ENCODE results near the gene MZT1. TPM values are rescaled to one million over a fixed set of nuclear protein-coding genes. Genes with fewer than 3 reads are reported as not detected.
A peak's percentile ranks its signal among the peaks of the same experiment; 100 is the strongest.
"Not testable (repeated sequence)": the region's sequence is repeated elsewhere in the genome, so short reads cannot be mapped to it uniquely, and the experiment has no call there.

MZT1 gene
- total and polyA plus RNA-seq, 9 of the 15 experiments (the other 6 are each of a cell fraction or from before 2014, with no cell fraction given) = 15.3 to 31.6 (median 24.1) TPM

- peak; percentile 58; the same call in 1 of the 2 replicates for TF ChIP-seq CEBPB (tag; IDR thresholded peaks at IDR 0.05)
- peaks cover 48% of the 10 kb centered on the region for H3K36me3 ChIP-seq (ENCODE audit: control insufficient read depth, insufficient read depth, low read length)
- H3K27me3 ChIP-seq (ENCODE audit: control insufficient read depth in 2 of 2, insufficient read depth in 2 of 2, low read length in 2 of 2); FAIRE-seq; DNase-seq (ENCODE audit: extremely low read depth in 1 of 4, low spot score in 3 of 4); H3K9me1 ChIP-seq (ENCODE audit: control insufficient read depth, insufficient read depth, low read length); H3K9me3 ChIP-seq (replicated peaks; ENCODE audit: control insufficient read depth, insufficient read depth, low read depth, low read length); H4K20me1 ChIP-seq (replicated peaks; ENCODE audit: control insufficient read depth, insufficient read depth, low read length); BruUV-seq (replicated peaks); in situ Hi-C loops (cut with MboI); POLR2A ChIA-PET; H3K4me1 ChIP-seq (replicated peaks in 1 of 2; ENCODE audit: control insufficient read depth in 2 of 2, insufficient read depth in 2 of 2, low read length in 2 of 2); ATAC-seq; CTCF ChIA-PET (ENCODE audit: low intra/inter-chr PET ratio): not testable (repeated sequence)
- peaks cover 92% of the 10 kb centered on the region for H3K79me2 ChIP-seq (ENCODE audit: control insufficient read depth, insufficient read depth, low read length)
- H3K4me3 ChIP-seq = peak overlapping the region; percentile 82
- peak overlapping the region; percentile 93 for H3K4me2 ChIP-seq (ENCODE audit: insufficient read depth, low read length)
- H3K9ac ChIP-seq (ENCODE audit: insufficient read depth in 1 of 2, low read depth in 2 of 2, low read length in 2 of 2) = peak overlapping the region; percentile 86 to 92; a peak in 3 of 4 replicates
- intact Hi-C loops (cut with micrococcal nuclease) = loop anchor here (2.0 kb wide), 1 partner anchor 55 kb away; the partner anchor contains the start of gene DIS3
- WGBS (ENCODE audit: insufficient coverage, low coverage, missing lambda C conversion rate) = 6% methylated on average over 9 of the region's 15 CpGs
- H2AFZ ChIP-seq (ENCODE audit: low read depth, low read length) = 0 out of 2 replicates have a peak overlapping the region, but pooled peaks have one; percentile 17
- H3K27ac ChIP-seq (ENCODE audit: extremely low read depth, low read depth, low read length) = peak overlapping the region; percentile 48; the same call in 2 of the 3 replicates
Measured at GRCh38 chr13:72726185-72726584, 1.2 kb downstream of the MZT1 start.

GRCh38 chr13:72716776-72717175 lies 10.7 kb downstream of the MZT1 start:
- Histone ChIP-seq H3K27ac (ENCODE audit: extremely low read depth, low read depth, low read length) (no peak overlapping the region), H3K27me3 (ENCODE audit: control insufficient read depth in 2 of 2, insufficient read depth in 2 of 2, low read length in 2 of 2) (no peaks in the 10 kb centered on the region), H3K9me1 (ENCODE audit: control insufficient read depth, insufficient read depth, low read length) (no peaks in the 10 kb centered on the region), H2AFZ (ENCODE audit: low read depth, low read length) (no peak overlapping the region), H3K36me3 (ENCODE audit: control insufficient read depth, insufficient read depth, low read length) (peaks cover 78% of the 10 kb centered on the region), H3K9me3 (replicated peaks; ENCODE audit: control insufficient read depth, insufficient read depth, low read depth, low read length) (no peaks in the 10 kb centered on the region), H3K4me3 (no peak overlapping the region), H3K4me2 (ENCODE audit: insufficient read depth, low read length) (no peak overlapping the region), H3K4me1 (replicated peaks in 1 of 2; ENCODE audit: control insufficient read depth in 2 of 2, insufficient read depth in 2 of 2, low read length in 2 of 2) (no peaks in the 10 kb centered on the region), H3K79me2 (ENCODE audit: control insufficient read depth, insufficient read depth, low read length) (peaks cover 65% of the 10 kb centered on the region), H3K9ac (ENCODE audit: insufficient read depth in 1 of 2, low read depth in 2 of 2, low read length in 2 of 2) (no peak overlapping the region), H4K20me1 (replicated peaks; ENCODE audit: control insufficient read depth, insufficient read depth, low read length) (no peaks in the 10 kb centered on the region; the same call in 1 of the 2 replicates)
- FAIRE-seq (no peak), ATAC-seq (no peak), DNase-seq (ENCODE audit: extremely low read depth in 1 of 4, low spot score in 3 of 4) (no peak)
- in situ Hi-C loops (cut with MboI) = no loop called here
- no TSS peak for BruUV-seq (replicated peaks)
- ChIA-PET POLR2A (no interaction called here), CTCF (ENCODE audit: low intra/inter-chr PET ratio) (no interaction called here)
- 61% methylated on average over 3 of the region's 3 CpGs for WGBS (ENCODE audit: insufficient coverage, low coverage, missing lambda C conversion rate)
- intact Hi-C loops (cut with micrococcal nuclease) = no loop called here
- TF ChIP-seq, protein P1, sequence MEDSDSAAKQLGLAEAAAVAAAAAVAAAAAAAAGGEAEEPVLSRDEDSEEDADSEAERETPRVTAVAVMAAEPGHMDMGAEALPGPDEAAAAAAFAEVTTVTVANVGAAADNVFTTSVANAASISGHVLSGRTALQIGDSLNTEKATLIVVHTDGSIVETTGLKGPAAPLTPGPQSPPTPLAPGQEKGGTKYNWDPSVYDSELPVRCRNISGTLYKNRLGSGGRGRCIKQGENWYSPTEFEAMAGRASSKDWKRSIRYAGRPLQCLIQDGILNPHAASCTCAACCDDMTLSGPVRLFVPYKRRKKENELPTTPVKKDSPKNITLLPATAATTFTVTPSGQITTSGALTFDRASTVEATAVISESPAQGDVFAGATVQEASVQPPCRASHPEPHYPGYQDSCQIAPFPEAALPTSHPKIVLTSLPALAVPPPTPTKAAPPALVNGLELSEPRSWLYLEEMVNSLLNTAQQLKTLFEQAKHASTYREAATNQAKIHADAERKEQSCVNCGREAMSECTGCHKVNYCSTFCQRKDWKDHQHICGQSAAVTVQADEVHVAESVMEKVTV (CRISPR knock-in tag; IDR thresholded peaks at IDR 0.05) = no peak
- TF ChIP-seq BCL6 (CRISPR knock-in tag; IDR thresholded peaks at IDR 0.05) (no peak), JUNB (CRISPR knock-in tag; conservative IDR thresholded peaks at IDR 0.05) (no peak), MYBL2 (IDR thresholded peaks at IDR 0.05; ENCODE audit: low read depth) (no peak), MYBL2 (CRISPR knock-in tag; IDR thresholded peaks at IDR 0.05; ENCODE audit: borderline replicate concordance) (no peak), NBN (IDR thresholded peaks at IDR 0.05; ENCODE audit: low read depth) (no peak), FOS (IDR thresholded peaks at IDR 0.05; ENCODE audit: extremely low read depth, insufficient read length) (no peak), PHF8 (IDR thresholded peaks at IDR 0.05; ENCODE audit: borderline replicate concordance, low read length) (no peak), IRF2 (CRISPR knock-in tag; IDR thresholded peaks at IDR 0.05) (no peak), POLR2A (conservative IDR thresholded peaks at IDR 0.05) (no peak), KAT8 (IDR thresholded peaks at IDR 0.05; ENCODE audit: low read depth) (no peak), ARNT (IDR thresholded peaks at IDR 0.05) (no peak), NFRKB (IDR thresholded peaks at IDR 0.05; ENCODE audit: low read depth) (no peak), ESRRA (IDR thresholded peaks at IDR 0.05; ENCODE audit: borderline replicate concordance, low read depth) (no peak), TRIM24 (IDR thresholded peaks at IDR 0.05) (no peak)
- TF ChIP-seq, protein P2, sequence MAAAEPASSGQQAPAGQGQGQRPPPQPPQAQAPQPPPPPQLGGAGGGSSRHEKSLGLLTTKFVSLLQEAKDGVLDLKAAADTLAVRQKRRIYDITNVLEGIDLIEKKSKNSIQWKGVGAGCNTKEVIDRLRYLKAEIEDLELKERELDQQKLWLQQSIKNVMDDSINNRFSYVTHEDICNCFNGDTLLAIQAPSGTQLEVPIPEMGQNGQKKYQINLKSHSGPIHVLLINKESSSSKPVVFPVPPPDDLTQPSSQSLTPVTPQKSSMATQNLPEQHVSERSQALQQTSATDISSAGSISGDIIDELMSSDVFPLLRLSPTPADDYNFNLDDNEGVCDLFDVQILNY (CRISPR knock-in tag; IDR thresholded peaks at IDR 0.05) = no peak
